ENCODE results near the gene FRMD6. TPM values are rescaled to one million over a fixed set of nuclear protein-coding genes. Genes with fewer than 3 reads are reported as not detected.

Gene FRMD6
- total RNA-seq, 6 donors from 2014 or later, result 4.9 to 21.0 (median 10.5) TPM

DNA sequence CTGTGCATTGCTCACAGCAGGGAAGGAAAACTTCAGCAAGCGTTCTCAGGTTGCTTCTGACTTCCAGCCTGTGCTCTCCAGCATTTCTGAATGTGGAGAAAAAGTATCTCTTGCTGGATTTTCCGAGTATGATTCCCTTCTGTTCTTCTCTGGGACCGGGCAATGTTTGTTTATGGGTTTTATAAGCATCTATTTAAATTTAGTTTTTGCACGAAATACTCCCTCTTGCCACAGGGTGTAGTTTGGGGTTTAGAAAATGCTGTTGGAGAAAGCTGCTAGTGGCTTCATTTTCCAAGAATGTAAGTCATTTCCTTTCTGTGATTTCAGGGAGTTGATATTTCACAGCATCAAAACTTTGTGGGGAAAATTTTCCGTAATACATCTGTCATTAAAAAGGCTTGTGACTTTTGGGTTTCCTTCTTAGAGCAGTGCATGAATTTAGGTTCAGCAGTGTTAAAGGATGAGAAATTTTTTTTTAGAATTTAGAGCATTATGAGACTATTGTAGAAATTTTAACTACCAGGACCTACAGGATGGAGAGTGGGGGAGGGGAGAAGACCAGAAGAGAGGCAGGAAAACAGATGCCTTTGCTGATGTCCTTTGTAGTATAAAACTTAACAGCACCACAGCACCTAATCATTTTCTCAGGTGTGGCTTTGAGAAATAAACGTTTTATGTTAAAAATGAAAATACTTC is 1.5 kb downstream of the FRMD6 start:
- 10 to 12% methylated on average over 6 of the region's 6 CpGs for WGBS, 2 donors
- ATAC-seq (ENCODE audit: low FRiP score in 2 of 2) (peak in 1 of 2 donors; percentile 10), DNase-seq (no peak)
- Histone ChIP-seq H3K4me3 (peak overlapping the region in 3 of 4 donors; percentile 79 to 91 (median 89)), H3K4me1 (peaks cover 7 to 16% (median 10%) of the 10 kb centered on the region in 4 donors), H3K36me3 (no peaks in the 10 kb centered on the region), H3K27me3 (no peaks in the 10 kb centered on the region), H3K27ac (peak overlapping the region in 3 of 4 donors; percentile 92 to 98 (median 98)), H3K9me3 (no peaks in the 10 kb centered on the region)
- TF ChIP-seq POLR2A (IDR thresholded peaks at IDR 0.05), result no peak
- TF ChIP-seq, protein P1, sequence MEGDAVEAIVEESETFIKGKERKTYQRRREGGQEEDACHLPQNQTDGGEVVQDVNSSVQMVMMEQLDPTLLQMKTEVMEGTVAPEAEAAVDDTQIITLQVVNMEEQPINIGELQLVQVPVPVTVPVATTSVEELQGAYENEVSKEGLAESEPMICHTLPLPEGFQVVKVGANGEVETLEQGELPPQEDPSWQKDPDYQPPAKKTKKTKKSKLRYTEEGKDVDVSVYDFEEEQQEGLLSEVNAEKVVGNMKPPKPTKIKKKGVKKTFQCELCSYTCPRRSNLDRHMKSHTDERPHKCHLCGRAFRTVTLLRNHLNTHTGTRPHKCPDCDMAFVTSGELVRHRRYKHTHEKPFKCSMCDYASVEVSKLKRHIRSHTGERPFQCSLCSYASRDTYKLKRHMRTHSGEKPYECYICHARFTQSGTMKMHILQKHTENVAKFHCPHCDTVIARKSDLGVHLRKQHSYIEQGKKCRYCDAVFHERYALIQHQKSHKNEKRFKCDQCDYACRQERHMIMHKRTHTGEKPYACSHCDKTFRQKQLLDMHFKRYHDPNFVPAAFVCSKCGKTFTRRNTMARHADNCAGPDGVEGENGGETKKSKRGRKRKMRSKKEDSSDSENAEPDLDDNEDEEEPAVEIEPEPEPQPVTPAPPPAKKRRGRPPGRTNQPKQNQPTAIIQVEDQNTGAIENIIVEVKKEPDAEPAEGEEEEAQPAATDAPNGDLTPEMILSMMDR (IDR thresholded peaks at IDR 0.05), result peak in 4 of 6 experiments; percentile 19 to 31 (median 24)

DNA sequence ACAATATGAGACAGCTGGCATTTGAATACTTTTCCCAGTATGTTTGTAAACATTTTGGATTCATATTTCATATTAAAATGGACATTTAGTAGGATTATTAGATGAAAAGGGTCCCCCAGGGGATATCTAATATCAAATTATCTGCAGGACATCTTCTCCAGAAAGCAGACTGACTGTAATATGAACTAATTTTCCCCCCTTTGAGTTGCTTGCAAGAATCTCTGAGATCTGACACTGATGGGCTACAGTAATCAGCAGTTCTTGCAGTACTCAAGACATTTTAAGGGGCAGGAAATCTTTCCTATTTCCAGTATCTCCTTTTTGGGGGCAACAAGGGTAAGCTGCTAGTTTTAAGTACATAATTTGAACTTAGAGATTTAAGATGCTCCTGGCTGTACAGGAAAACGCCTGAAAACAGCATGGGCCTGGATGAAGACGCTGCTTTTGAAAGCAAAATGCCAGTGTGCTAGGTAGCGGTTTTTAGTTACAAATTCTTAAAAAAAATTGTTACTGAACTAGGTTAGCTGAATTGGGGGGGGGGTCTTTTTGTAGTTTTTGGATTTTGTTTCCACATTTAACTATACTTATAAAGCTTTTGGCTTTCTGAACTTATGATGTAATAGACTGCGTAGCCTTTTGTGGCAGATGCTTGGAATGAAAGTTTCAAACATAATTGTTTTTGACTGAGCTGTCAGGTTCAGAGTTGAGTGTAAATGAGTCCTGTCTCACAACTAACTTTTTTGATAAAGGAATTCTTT is 2.2 kb downstream of the FRMD6 start:
- no peak for ATAC-seq (ENCODE audit: low FRiP score in 2 of 2)
- DNase-seq, result no peak
- Histone ChIP-seq H3K36me3 (no peaks in the 10 kb centered on the region), H3K27me3 (no peaks in the 10 kb centered on the region), H3K9me3 (no peaks in the 10 kb centered on the region), H3K4me3 (peak overlapping the region in 1 of 4 donors; percentile 91), H3K4me1 (peaks cover 7 to 16% (median 10%) of the 10 kb centered on the region in 4 donors), H3K27ac (peak overlapping the region in 2 of 4 donors; percentile 50 to 98)
- 78 to 83% methylated on average over 4 of the region's 4 CpGs for WGBS, 2 donors
- TF ChIP-seq EP300 (IDR thresholded peaks at IDR 0.05) (no peak), POLR2AphosphoS5 (IDR thresholded peaks at IDR 0.05) (no peak), POLR2A (IDR thresholded peaks at IDR 0.05) (no peak)
- TF ChIP-seq, protein P1 (IDR thresholded peaks at IDR 0.05), result no peak

- DNase-seq (no peak), ATAC-seq (ENCODE audit: low FRiP score in 2 of 2) (no peak)
- WGBS, 2 donors, result 64 to 68% methylated on average over 1 of the region's 1 CpG
- TF ChIP-seq POLR2AphosphoS5 (IDR thresholded peaks at IDR 0.05) (no peak), EP300 (IDR thresholded peaks at IDR 0.05) (no peak), POLR2A (IDR thresholded peaks at IDR 0.05) (no peak)
- TF ChIP-seq, protein P1 (IDR thresholded peaks at IDR 0.05), result no peak
- Histone ChIP-seq H3K27me3 (no peaks in the 10 kb centered on the region), H3K36me3 (no peaks in the 10 kb centered on the region), H3K27ac (peak overlapping the region in 2 of 4 donors; percentile 50 to 98), H3K9me3 (no peaks in the 10 kb centered on the region), H3K4me3 (no peak overlapping the region), H3K4me1 (peaks cover 7 to 16% (median 10%) of the 10 kb centered on the region in 4 donors)
Measured at GRCh38 chr14:51654533-51654845, 2.8 kb downstream of the FRMD6 start.

DNA sequence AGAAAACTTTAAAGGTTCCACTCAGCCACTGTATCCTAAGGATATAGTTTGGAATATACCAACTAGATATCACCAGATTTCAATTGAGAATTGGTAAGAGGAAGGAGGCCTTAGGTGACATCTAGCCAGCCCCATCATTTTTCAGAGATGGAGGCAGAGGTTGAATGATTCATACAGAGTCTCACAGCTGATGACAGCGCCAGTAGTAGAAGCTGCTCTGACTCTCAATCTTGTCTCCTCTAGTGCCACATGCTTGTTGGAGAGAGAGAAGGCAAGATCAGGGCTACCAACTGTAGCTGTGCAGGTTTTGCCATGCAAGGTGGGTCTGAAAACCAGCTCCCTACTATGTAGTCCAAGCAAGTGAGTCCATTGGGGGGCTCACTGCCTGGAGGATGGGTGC is 6.1 kb downstream of the FRMD6 start:
- no peak overlapping the region for H3K27ac ChIP-seq
- no peak for DNase-seq
- H3K9me3 ChIP-seq, result no peaks in the 10 kb centered on the region
- no peak for ATAC-seq (ENCODE audit: low FRiP score in 2 of 2)
- peaks cover 3 to 4% (median 4%) of the 10 kb centered on the region in 4 donors for H3K4me1 ChIP-seq
- no peaks in the 10 kb centered on the region for H3K27me3 ChIP-seq
- H3K36me3 ChIP-seq, result no peaks in the 10 kb centered on the region
- no peak overlapping the region for H3K4me3 ChIP-seq
- 0 to 92% methylated on average over 1 of the region's 1 CpG for WGBS, 2 donors
- TF ChIP-seq EP300 (IDR thresholded peaks at IDR 0.05) (no peak), POLR2AphosphoS5 (IDR thresholded peaks at IDR 0.05) (no peak), POLR2A (IDR thresholded peaks at IDR 0.05) (no peak)
- TF ChIP-seq, protein P1 (IDR thresholded peaks at IDR 0.05), result no peak

All from upper lobe of left lung (tissue), 6 donors.